Measurements from ENCODE around the gene GPN3.
A peak's percentile ranks its signal among the peaks of the same experiment; 100 is the strongest.
"Not testable (repeated sequence)": the region's sequence is repeated elsewhere in the genome, so short reads cannot be mapped to it uniquely, and the experiment has no call there.

GPN3 gene

GRCh38 chr12:110449799-110450497 is 18.1 kb downstream of the GPN3 start, which contains the start of gene ARPC3:
ARPC3 (minus strand) TSS chr12:110450337; CDS start chr12:110450260, 77 bp downstream.
- DNase-seq (ENCODE audit: low read depth in 1 of 2, low spot score in 1 of 2), result peak; percentile 87 to 92

DNA sequence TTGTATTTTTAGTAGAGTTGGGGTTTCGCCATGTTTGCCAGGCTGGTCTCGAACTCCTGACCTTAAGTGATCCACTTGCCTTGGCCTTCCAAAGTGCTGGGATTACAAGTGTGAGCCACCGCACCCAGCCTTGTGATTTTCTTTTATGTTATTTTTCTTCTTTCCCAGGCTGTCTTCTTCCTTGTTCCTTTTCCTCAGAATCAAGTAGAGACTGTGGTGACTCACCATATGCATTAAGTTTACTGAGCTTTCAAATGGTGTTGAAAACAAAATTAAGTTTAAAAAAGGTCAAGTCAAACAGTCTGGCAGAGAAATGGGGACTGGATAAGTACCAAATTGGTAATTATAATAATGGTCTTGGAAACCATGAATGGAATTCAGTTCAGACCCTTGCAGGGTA is 23.6 kb downstream of the GPN3 start:
- DNase-seq (ENCODE audit: low read depth in 1 of 2, low spot score in 1 of 2), result no peak

DNA sequence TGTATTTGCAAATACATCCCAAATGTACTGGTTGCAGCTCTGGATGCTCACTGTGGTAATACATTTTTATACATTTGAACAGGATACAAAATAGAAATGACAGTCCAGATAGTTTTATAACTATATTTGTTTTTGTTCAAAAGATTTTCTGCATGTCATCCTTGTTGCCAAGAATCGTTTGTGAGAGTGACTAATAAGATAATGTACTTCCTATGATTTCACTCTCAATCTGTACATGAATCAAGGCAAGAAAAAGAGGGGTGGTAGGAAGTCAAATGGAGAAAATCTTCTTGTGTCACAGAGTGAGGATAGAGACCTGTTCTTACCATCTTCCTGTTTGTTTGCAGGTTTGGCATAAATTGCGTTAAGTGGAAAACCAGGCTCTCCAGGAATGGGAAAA is 31.8 kb downstream of the GPN3 start:
- DNase-seq (ENCODE audit: low read depth in 1 of 2, low spot score in 1 of 2), result no peak

DNA sequence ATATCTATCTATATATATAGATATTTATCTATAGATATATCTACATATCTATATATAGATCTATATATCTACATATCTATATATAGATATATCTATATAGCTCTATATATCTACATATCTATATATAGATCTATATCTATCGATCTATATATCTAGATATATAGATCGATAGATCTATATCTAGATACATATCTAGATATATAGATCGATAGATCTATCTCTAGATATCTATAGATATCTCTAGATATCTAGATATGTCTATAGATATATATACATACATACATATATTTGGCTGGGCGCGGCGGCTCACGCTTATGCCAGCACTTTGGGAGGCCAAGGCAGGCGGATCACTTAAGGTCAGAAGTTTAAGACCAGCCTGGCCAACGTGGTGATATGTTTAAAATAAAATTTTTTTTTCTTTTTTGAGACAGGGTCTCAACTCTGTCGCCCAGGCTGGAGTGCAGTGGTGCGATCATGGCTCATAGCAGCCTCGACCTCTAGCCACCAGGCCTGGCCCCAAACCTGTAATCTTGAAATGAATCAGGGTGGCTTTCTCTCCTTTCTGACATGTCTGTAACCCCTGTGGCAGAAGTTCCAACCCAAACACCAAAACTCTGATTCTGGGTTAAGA is 36.0 kb downstream of the GPN3 start:
- DNase-seq (ENCODE audit: low read depth in 1 of 2, low spot score in 1 of 2), result no peak

GRCh38 chr12:110429676-110430075 is 38.4 kb downstream of the GPN3 start:
- DNase-seq (ENCODE audit: low read depth in 1 of 2, low spot score in 1 of 2), result not testable (repeated sequence)

DNA sequence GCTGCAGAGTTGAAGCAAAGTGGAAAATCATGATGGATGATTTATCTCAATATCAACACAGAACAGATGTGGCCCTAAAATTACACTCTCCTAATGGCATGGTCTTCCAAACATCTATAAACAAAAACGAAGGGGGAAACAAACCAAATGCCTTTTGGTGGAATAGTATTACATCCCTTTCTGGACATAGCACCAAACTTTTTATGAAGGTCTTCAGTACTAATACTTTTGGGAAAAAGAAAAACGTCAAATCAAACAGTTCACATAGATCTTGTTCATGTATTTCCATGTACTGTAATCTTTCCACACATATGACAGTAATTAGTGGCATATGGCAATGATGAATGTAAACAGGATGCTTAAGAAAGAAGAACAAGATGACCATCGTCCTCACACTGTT is 41.7 kb downstream of the GPN3 start:
- no peak for DNase-seq (ENCODE audit: low read depth in 1 of 2, low spot score in 1 of 2)

DNA sequence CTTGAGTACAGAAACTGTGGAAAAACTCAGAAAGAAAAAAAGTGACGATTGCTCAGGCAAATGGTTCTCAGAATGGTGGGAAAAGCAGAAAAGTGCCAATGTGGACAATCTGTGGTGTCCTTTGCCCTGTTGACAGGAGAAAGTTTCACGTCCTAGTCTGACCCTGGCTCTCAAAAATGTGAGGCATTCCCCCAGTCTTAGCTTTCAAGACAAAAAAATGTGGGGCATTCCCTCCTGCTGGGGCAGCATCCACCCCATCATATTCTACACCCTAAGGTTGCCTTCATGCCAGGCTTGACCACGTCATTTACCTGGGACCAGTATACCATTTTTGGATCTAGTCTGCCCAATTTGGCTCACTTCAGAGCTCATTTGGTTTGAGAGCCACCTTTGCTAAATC is 43.8 kb downstream of the GPN3 start:
- no peak for DNase-seq (ENCODE audit: low read depth in 1 of 2, low spot score in 1 of 2)

- DNase-seq (ENCODE audit: low read depth in 1 of 2, low spot score in 1 of 2), result no peak
Measured at GRCh38 chr12:110421701-110422100, 46.4 kb downstream of the GPN3 start.

DNA sequence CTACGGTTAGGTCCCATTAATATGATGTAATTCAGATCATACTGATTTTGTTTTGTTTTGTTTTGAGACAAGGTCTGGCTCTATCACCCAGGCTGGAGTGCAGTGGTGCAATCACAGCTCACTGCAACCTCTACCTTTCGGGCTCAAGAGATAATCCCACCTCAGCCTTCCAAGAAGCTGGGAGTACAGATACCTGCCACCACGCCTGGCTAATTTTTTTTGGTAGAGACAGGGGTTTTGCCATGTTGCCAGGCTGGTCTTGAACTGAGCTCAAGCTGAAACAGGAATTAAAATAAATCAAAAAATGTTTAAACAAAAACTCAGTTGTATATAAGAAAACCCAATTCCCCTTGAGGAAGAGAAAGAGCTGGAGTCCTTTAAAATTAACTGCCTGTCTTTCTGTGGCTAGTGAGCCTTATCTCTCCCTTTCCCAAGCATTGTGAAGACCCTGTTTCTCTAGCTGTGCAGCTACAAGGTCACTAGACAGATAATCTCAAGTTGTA is 46.8 kb downstream of the GPN3 start:
- no peak for DNase-seq (ENCODE audit: low read depth in 1 of 2, low spot score in 1 of 2)

DNA sequence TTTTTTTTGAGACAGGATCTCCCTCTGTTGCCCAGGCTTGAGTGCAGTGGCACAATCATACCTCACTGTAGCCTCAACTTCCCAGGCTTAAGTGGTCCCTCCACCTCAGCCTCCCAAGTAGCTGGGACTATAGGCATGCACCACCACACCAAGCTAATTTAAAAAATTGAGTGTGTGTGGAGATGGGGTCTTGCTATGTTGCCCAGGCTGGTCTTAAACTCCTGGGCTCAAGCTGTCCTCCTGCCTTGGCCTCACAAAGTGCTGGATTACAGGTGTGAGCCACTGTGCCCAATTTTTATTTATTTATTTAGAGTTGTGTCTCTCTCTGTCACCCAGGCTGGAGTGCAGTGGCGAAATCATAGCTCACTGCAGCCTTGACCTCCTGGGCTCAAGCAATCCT is 47.4 kb downstream of the GPN3 start:
- DNase-seq (ENCODE audit: low read depth in 1 of 2, low spot score in 1 of 2), result not testable (repeated sequence)

DNA sequence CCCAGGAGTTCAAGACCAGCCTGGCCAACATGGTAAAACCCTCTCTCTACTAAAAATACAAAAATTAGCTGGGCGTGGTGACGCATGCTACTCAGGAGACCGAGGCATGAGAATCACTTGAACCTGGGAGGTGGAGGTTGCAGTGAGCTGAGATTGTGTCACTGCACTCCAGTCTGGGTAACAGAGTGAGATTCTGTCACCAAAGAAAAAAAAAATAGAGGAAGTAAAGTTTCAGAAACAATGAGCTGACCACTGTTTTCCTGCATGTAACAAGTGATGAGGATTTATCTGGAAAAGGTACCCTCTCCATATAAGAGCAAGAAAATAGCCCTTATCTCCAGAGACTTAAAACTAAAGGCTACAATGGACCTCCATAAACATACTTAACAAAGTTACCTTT is 50.9 kb downstream of the GPN3 start:
- DNase-seq (ENCODE audit: low read depth in 1 of 2, low spot score in 1 of 2), result not testable (repeated sequence)

DNA sequence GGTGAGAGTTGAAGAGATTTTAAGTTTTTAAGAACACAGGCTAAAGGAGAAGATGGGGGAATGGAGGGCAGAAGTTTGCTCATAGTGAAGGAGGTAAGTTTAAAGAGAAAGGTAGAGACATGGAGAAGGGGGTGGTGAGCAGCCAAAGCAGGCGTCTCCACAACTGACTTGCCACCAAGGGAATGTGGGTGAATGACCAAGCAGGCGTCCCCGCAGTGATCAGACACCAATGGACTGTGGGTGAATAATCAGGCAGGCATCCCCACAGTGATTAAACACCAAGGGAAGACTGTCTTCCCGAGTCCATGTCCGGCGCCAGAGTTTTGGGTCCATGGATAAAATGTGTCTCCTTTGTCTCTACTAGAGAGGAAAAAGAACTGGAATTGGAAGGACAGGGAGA is 58.0 kb downstream of the GPN3 start:
- DNase-seq (ENCODE audit: low read depth in 1 of 2, low spot score in 1 of 2), result not testable (repeated sequence)

GRCh38 chr12:110405126-110405662 is 62.9 kb downstream of the GPN3 start:
- not testable (repeated sequence) for DNase-seq (ENCODE audit: low read depth in 1 of 2, low spot score in 1 of 2)

DNA sequence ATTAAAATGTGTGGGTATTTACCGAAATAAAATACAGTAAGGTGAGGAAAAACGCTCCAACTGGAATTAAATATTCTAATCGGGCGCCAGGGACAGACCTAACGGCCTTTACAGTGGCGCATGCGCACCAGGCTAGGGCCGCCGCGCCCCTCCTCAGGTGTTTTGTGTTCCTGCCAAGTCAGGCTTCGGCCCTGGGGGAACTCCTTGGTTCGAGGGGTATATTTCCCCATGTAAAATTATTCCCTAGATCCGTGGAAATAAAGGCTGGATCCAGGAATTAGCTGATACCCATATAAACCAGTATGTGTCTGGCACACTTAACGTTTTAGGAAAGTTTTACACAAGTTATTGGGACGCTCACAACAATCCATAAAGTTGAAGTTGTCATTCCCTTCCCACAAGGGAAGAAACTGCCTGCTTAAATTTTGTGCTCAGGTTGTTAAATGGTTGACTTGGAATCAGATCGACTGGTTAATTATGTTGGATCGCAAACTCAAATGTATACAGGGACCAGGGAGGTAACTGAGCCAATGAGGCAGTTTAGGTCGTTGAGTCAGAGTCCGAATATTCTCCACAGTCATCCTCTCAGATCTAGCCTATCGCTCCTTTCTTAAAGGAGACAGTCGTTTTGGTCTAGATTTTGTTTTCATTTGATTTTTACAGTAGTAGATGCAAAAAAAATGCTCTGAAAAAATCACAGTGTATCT is 63.9 kb downstream of the GPN3 start:
- DNase-seq (ENCODE audit: low read depth in 1 of 2, low spot score in 1 of 2), result peak; percentile 52 to 77

GRCh38 chr12:110403146-110403975 is 64.7 kb downstream of the GPN3 start, which contains the start of gene ANAPC7:
ANAPC7 (minus strand) TSS chr12:110403708; CDS start chr12:110403627, 81 bp downstream.
- peak; percentile 80 to 85 for DNase-seq (ENCODE audit: low read depth in 1 of 2, low spot score in 1 of 2)

Data from activated CD4-positive, alpha-beta T cell treated with anti-CD3 and anti-CD28 coated beads, Interleukin-2, amount 50 U/mL, for 24 hours (primary cell).